Endothelial cell of umbilical vein (primary cell): Measurements from ENCODE around the gene WDR74. TPM values are rescaled to one million over a fixed set of nuclear protein-coding genes. Genes with fewer than 3 reads are reported as not detected.

ENCODE experiments used
- BruUV-seq: library from RNA; stranded (reverse); fragments of 400-500 nt; replicated peaks from 2 replicates; lab custom pipeline; 2021; lab: Mats Ljungman, UMichigan
- CTCF ChIA-PET: fragments of 300-600, 350-600 bp; sonication (Branson Sonifier 250); formaldehyde crosslinking; loops from one replicate; lab custom pipeline; 2021; ENCODE audit warnings: antibody characterized with exemption, inconsistent platforms; lab: Charles Lee
- POLR2A ChIA-PET: fragments of 300-600, 350-600 bp; sonication (Branson Sonifier 250); formaldehyde crosslinking; loops from one replicate; lab custom pipeline; 2021; ENCODE audit warnings: antibody characterized with exemption, inconsistent platforms; lab: Charles Lee
- DNase-seq: peaks from one replicate; pipeline ENCODE4 v3.0.0-alpha.2; 2011; ENCODE audit warnings: low read depth, low spot score
- FAIRE-seq: peaks from 2 replicates; lab custom pipeline; 2011; peaks lifted over from hg19 to GRCh38; lab: Jason Lieb, UNC
- H2AFZ ChIP-seq: 2 replicates; pipeline ENCODE4 v1.6.0; 2012; ENCODE audit warnings: low read depth, low read length, control low read depth, inconsistent platforms
- H3K27ac ChIP-seq: 2 replicates; pipeline ENCODE4 v1.5.1; 2011; ENCODE audit warnings: low read depth, mild to moderate bottlenecking, control low read depth, low read length, moderate library complexity; ENCODE audit not compliant: insufficient read depth
- H3K27me3 ChIP-seq, 2 experiments: 2 replicates each; pipeline versions ENCODE4 v1.6.0 to v1.6.1; 2011; ENCODE audit warnings: low read length in 2 of 2, mixed read lengths in 1 of 2; ENCODE audit not compliant: control insufficient read depth in 2 of 2, insufficient read depth in 2 of 2
- H3K36me3 ChIP-seq, 2 experiments: 2 replicates in 1 of 2; 3 replicates in 1 of 2; pipeline ENCODE4 v1.5.1; 2011; ENCODE audit warnings: low read length in 2 of 2, mild to moderate bottlenecking in 1 of 2, moderate library complexity in 1 of 2; ENCODE audit not compliant: control insufficient read depth in 2 of 2, insufficient read depth in 2 of 2; ENCODE audit errors: extremely low read depth in 1 of 2
- H3K4me1 ChIP-seq: 3 replicates; pipeline ENCODE4 v1.5.1; 2011; ENCODE audit warnings: mild to moderate bottlenecking, low read length; ENCODE audit not compliant: control insufficient read depth, insufficient read depth; ENCODE audit errors: extremely low read depth
- H3K4me2 ChIP-seq: 2 replicates; pipeline ENCODE4 v1.6.1; 2011; ENCODE audit warnings: low read length, control low read depth, mixed read lengths; ENCODE audit not compliant: insufficient read depth
- H3K4me3 ChIP-seq, 3 experiments: fragments of 200-600 bp in 1 of 3; sonication (generic), shearing (Covaris generic) in 1 of 3; replicated peaks in 1 of 3; 2 replicates each; pipeline ENCODE4 v1.5.1; 2011 to 2016; ENCODE audit warnings: control low read depth in 3 of 3, low read length in 3 of 3, mild to moderate bottlenecking in 2 of 3, inconsistent platforms in 1 of 3, low read depth in 1 of 3, moderate library complexity in 1 of 3; ENCODE audit not compliant: insufficient read depth in 1 of 3
- H3K79me2 ChIP-seq: 2 replicates; pipeline ENCODE4 v1.6.0; 2012; ENCODE audit warnings: low read length, inconsistent platforms; ENCODE audit not compliant: control insufficient read depth, insufficient read depth
- H3K9ac ChIP-seq: replicated peaks from 2 replicates; pipeline ENCODE3; 2011; ENCODE audit warnings: low read length, control low read depth; ENCODE audit not compliant: insufficient read depth; ENCODE audit errors: extremely low read depth
- H3K9me1 ChIP-seq: replicated peaks from 3 replicates; pipeline ENCODE4 v1.6.0; 2011; ENCODE audit warnings: mild to moderate bottlenecking, low read length; ENCODE audit not compliant: control insufficient read depth, insufficient read depth; ENCODE audit errors: extremely low read depth
- H3K9me3 ChIP-seq: replicated peaks from 2 replicates; pipeline ENCODE4 v1.5.1; 2012; ENCODE audit warnings: low read length, inconsistent platforms; ENCODE audit not compliant: control insufficient read depth, insufficient read depth
- H4K20me1 ChIP-seq: replicated peaks from 2 replicates; pipeline ENCODE3; 2011; ENCODE audit warnings: mild to moderate bottlenecking, low read length; ENCODE audit not compliant: control insufficient read depth, insufficient read depth; ENCODE audit errors: extremely low read depth
- CTCF ChIP-seq, 2 donors: IDR thresholded peaks; 1 replicate in 1 of 2; 2 replicates in 1 of 2; pipeline ENCODE4 v1.5.1; 2011; ENCODE audit warnings: low read length in 2 of 2, mild to moderate bottlenecking in 2 of 2, moderate library complexity in 2 of 2, control low read depth in 1 of 2, inconsistent platforms in 1 of 2, low read depth in 1 of 2; ENCODE audit not compliant: insufficient read depth in 1 of 2; ENCODE audit errors: extremely low read depth in 1 of 2
- EZH2 ChIP-seq: IDR thresholded peaks from 2 replicates; pipeline ENCODE4 v1.6.1; 2012; ENCODE audit warnings: borderline replicate concordance, low read depth, mild to moderate bottlenecking, moderate library complexity, low read length, inconsistent platforms; ENCODE audit not compliant: severe bottlenecking
- FOS ChIP-seq: IDR thresholded peaks from 2 replicates; pipeline ENCODE4 v1.6.1; 2011; ENCODE audit warnings: mild to moderate bottlenecking, low read length, moderate library complexity, borderline replicate concordance; ENCODE audit not compliant: insufficient read depth
- GATA2 ChIP-seq: IDR thresholded peaks from 2 replicates; pipeline ENCODE4 v1.7.0; 2011; ENCODE audit warnings: low read depth, mild to moderate bottlenecking, moderate library complexity, mixed read lengths, low read length; ENCODE audit not compliant: insufficient read length, insufficient read depth
- JUN ChIP-seq: IDR thresholded peaks from 2 replicates; pipeline ENCODE4 v1.6.1; 2011; ENCODE audit warnings: borderline replicate concordance, low read depth; ENCODE audit not compliant: insufficient read length, insufficient read depth
- MAX ChIP-seq: IDR thresholded peaks from 2 replicates; pipeline ENCODE4 v1.6.1; 2011; ENCODE audit not compliant: insufficient read depth, insufficient read length
- MYC ChIP-seq: IDR thresholded peaks from one replicate; pipeline ENCODE4 v1.6.1; 2011; ENCODE audit warnings: mild to moderate bottlenecking, low read depth, low read length
- POLR2A ChIP-seq: IDR thresholded peaks from 2 replicates; pipeline ENCODE4 v1.6.1; 2012; ENCODE audit warnings: low read depth, mild to moderate bottlenecking, control low read depth, low read length
- POLR2AphosphoS5 ChIP-seq: IDR thresholded peaks from 2 replicates; pipeline ENCODE4 v1.6.1; 2012; ENCODE audit warnings: low read depth, mild to moderate bottlenecking, control low read depth, low read length, moderate library complexity; ENCODE audit not compliant: insufficient read depth
- dilution Hi-C: fragments of 300-500 bp; cut with MboI; formaldehyde crosslinking; loops from one replicate; pipeline ENCODE4 v1.15.0; 2019; ENCODE audit warnings: low sequenced_read_pairs; ENCODE audit not compliant: extremely low pct_ligation_motif_present
- intact Hi-C: fragments of 100-400 bp; cut with micrococcal nuclease; formaldehyde crosslinking; loops from one replicate; pipeline ENCODE4 v1.10.0; 2022
- polyA plus RNA-seq, 4 experiments: library from polyadenylated mRNA; depleted of rRNA in 3 of 4; stranded (reverse) in 3 of 4; unstranded in 1 of 4; fragments of >200 nt; gene quantifications; 2 replicates each; pipeline versions ENCODE4 v1.2.1 to v1.2.3, GENCODE V29; 2011 to 2012; ENCODE audit warnings: missing spikeins in 1 of 4
- total RNA-seq: library from RNA; stranded (reverse); gene quantifications from 2 replicates; pipeline ENCODE4 v1.2.3, GENCODE V29; 2021

WDR74 gene
- total and polyA plus RNA-seq, 2 donors (not counting 3 experiments of a cell fraction or from before 2014, with no cell fraction given): 44.7 to 51.7 TPM

DNA sequence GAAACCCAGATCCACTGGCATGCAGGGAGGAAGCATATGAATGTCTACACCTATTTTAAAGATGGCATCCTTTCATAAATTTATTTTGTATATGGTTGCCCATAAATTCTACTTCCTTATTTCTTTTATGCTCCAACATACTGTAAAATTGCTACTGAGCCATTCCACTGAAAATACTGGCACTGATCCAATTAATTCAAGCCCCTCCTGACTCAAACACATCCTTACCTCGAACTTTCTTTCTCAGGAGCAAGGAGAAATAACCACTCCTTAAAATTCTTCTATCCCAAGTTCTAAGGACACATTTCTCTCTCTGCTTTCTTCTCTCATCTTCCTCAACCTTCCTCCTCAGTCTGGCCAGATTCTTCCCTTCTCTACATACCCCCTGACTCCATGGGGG, 28.6 kb downstream of the WDR74 start:
- DNase-seq (no peak), FAIRE-seq (no peak)
- no peak overlapping the region for H3K9ac ChIP-seq
- H2AFZ ChIP-seq: no peak overlapping the region
- H3K36me3 ChIP-seq: peaks cover 0 to under 1% of the 10 kb centered on the region in 2 experiments
- H3K27ac ChIP-seq: no peak overlapping the region
- peaks cover 12% of the 10 kb centered on the region for H3K4me1 ChIP-seq
- H3K4me3 ChIP-seq: no peak overlapping the region
- dilution Hi-C loops: no loop called here
- no peaks in the 10 kb centered on the region for H3K9me3 ChIP-seq
- no peaks in the 10 kb centered on the region for H3K27me3 ChIP-seq
- TF ChIP-seq GATA2: no peak
- TF ChIP-seq MAX: no peak
- no peak for TF ChIP-seq JUN
- no peak for TF ChIP-seq MYC
- TF ChIP-seq POLR2AphosphoS5: no peak
- TF ChIP-seq CTCF (IDR thresholded peaks at IDR 0.05; ENCODE audit: extremely low read depth in 1 of 2, insufficient read depth in 1 of 2, low read depth in 1 of 2, low read length in 2 of 2): no peak
- TF ChIP-seq EZH2: no peak
- no peak for TF ChIP-seq POLR2A
- no peak for TF ChIP-seq FOS
- H3K4me2 ChIP-seq: no peak overlapping the region
- CTCF ChIA-PET: interaction anchor here (1.0 kb wide), 1 partner anchor 24 kb away, joined by 3 read pairs; no protein-coding TSS in a partner anchor
- H3K9me1 ChIP-seq: no peaks in the 10 kb centered on the region
- POLR2A ChIA-PET: no interaction called here
- intact Hi-C loops: no loop called here
- H4K20me1 ChIP-seq: no peaks in the 10 kb centered on the region
- no TSS peak for BruUV-seq
- H3K79me2 ChIP-seq: no peaks in the 10 kb centered on the region
